ENCODE measurements around the gene CHP1. TPM values are rescaled to one million over a fixed set of nuclear protein-coding genes. Genes with fewer than 3 reads are reported as not detected.

Gene CHP1
- total RNA-seq, 3 donors from 2014 or later (not counting 1 experiment from before 2014, with no cell fraction given), result 50.7 to 55.9 (median 51.3) TPM

GRCh38 chr15:41194444-41194843 lies 36.6 kb upstream of the CHP1 start:
- no peaks in the 10 kb centered on the region for H3K4me1 Mint-ChIP-seq
- H3K27ac Mint-ChIP-seq, result no peak overlapping the region
- no peaks in the 10 kb centered on the region for H3K36me3 ChIP-seq (ENCODE audit: control insufficient read depth, insufficient read depth, low read length)
- no peaks in the 10 kb centered on the region for H3K27me3 ChIP-seq (ENCODE audit: control insufficient read depth, insufficient read depth, low read length)
- no peaks in the 10 kb centered on the region for H3K27me3 Mint-ChIP-seq (ENCODE audit: low read depth in 2 of 2)
- DNase-seq, result no peak
- no peaks in the 10 kb centered on the region for H3K9me3 ChIP-seq (ENCODE audit: control insufficient read depth, insufficient read depth, low read length)
- no peak overlapping the region for H3K4me3 Mint-ChIP-seq
- H3K4me3 ChIP-seq (ENCODE audit: low read length), result no peak overlapping the region
- intact Hi-C loops (cut with micrococcal nuclease), result no loop called here
- H3K36me3 Mint-ChIP-seq, result no peaks in the 10 kb centered on the region
- no peaks in the 10 kb centered on the region for H3K4me1 ChIP-seq (ENCODE audit: control insufficient read depth, insufficient read depth, low read length)
- H3K27ac ChIP-seq (ENCODE audit: low read length), result no peak overlapping the region
- no CpG with 5 or more reads among the region's 1 CpG for WGBS (ENCODE audit: insufficient coverage)
- H3K9me3 Mint-ChIP-seq, result no peaks in the 10 kb centered on the region
- no peak for TF ChIP-seq CTCF (IDR thresholded peaks at IDR 0.05)
- no peak for ATAC-seq

GRCh38 chr15:41199470-41199869 lies 31.6 kb upstream of the CHP1 start:
- intact Hi-C loops (cut with micrococcal nuclease), result no loop called here

GRCh38 chr15:41203395-41203794 lies 27.7 kb upstream of the CHP1 start:
- WGBS (ENCODE audit: insufficient coverage), result 90% methylated on average over 7 of the region's 7 CpGs
- no peaks in the 10 kb centered on the region for H3K4me1 Mint-ChIP-seq
- no peak overlapping the region for H3K27ac ChIP-seq (ENCODE audit: low read length)
- no peak overlapping the region for H3K4me3 Mint-ChIP-seq
- DNase-seq (no peak), ATAC-seq (no peak)
- intact Hi-C loops (cut with micrococcal nuclease), result no loop called here
- no peak for TF ChIP-seq CTCF (IDR thresholded peaks at IDR 0.05)
- no peaks in the 10 kb centered on the region for H3K9me3 ChIP-seq (ENCODE audit: control insufficient read depth, insufficient read depth, low read length)
- H3K27ac Mint-ChIP-seq, result no peak overlapping the region
- no peak overlapping the region for H3K4me3 ChIP-seq (ENCODE audit: low read length)
- no peaks in the 10 kb centered on the region for H3K4me1 ChIP-seq (ENCODE audit: control insufficient read depth, insufficient read depth, low read length)
- H3K27me3 ChIP-seq (ENCODE audit: control insufficient read depth, insufficient read depth, low read length), result no peaks in the 10 kb centered on the region
- H3K36me3 Mint-ChIP-seq, result no peaks in the 10 kb centered on the region
- H3K9me3 Mint-ChIP-seq, result no peaks in the 10 kb centered on the region
- peaks cover 5 to 6% of the 10 kb centered on the region in 2 donors for H3K27me3 Mint-ChIP-seq (ENCODE audit: low read depth in 2 of 2)
- no peaks in the 10 kb centered on the region for H3K36me3 ChIP-seq (ENCODE audit: control insufficient read depth, insufficient read depth, low read length)

More at GRCh38 chr15:41199470-41199869, 31.6 kb upstream of the CHP1 start:
- no peaks in the 10 kb centered on the region for H3K36me3 Mint-ChIP-seq
- no peaks in the 10 kb centered on the region for H3K27me3 Mint-ChIP-seq (ENCODE audit: low read depth in 2 of 2)
- H3K27ac Mint-ChIP-seq, result no peak overlapping the region
- Histone ChIP-seq H3K27ac (ENCODE audit: low read length) (no peak overlapping the region), H3K27me3 (ENCODE audit: control insufficient read depth, insufficient read depth, low read length) (no peaks in the 10 kb centered on the region), H3K4me3 (ENCODE audit: low read length) (no peak overlapping the region), H3K36me3 (ENCODE audit: control insufficient read depth, insufficient read depth, low read length) (no peaks in the 10 kb centered on the region), H3K4me1 (ENCODE audit: control insufficient read depth, insufficient read depth, low read length) (no peaks in the 10 kb centered on the region), H3K9me3 (ENCODE audit: control insufficient read depth, insufficient read depth, low read length) (no peaks in the 10 kb centered on the region)
- no peak for TF ChIP-seq CTCF (IDR thresholded peaks at IDR 0.05)
- ATAC-seq (no peak), DNase-seq (no peak)
- H3K9me3 Mint-ChIP-seq, result no peaks in the 10 kb centered on the region
- H3K4me3 Mint-ChIP-seq, result no peak overlapping the region
- no peaks in the 10 kb centered on the region for H3K4me1 Mint-ChIP-seq

GRCh38 chr15:41205315-41205714 lies 25.8 kb upstream of the CHP1 start:
- Mint-ChIP-seq H3K4me3 (no peak overlapping the region), H3K9me3 (no peaks in the 10 kb centered on the region), H3K36me3 (no peaks in the 10 kb centered on the region), H3K27me3 (ENCODE audit: low read depth in 2 of 2) (peaks cover 11 to 15% of the 10 kb centered on the region in 2 donors), H3K27ac (no peak overlapping the region), H3K4me1 (no peaks in the 10 kb centered on the region)
- DNase-seq (no peak), ATAC-seq (no peak)
- no peaks in the 10 kb centered on the region for H3K36me3 ChIP-seq (ENCODE audit: control insufficient read depth, insufficient read depth, low read length)
- H3K27ac ChIP-seq (ENCODE audit: low read length), result no peak overlapping the region
- no peaks in the 10 kb centered on the region for H3K27me3 ChIP-seq (ENCODE audit: control insufficient read depth, insufficient read depth, low read length)
- no peaks in the 10 kb centered on the region for H3K4me1 ChIP-seq (ENCODE audit: control insufficient read depth, insufficient read depth, low read length)
- 86% methylated on average over 2 of the region's 3 CpGs for WGBS (ENCODE audit: insufficient coverage)
- no peak overlapping the region for H3K4me3 ChIP-seq (ENCODE audit: low read length)
- H3K9me3 ChIP-seq (ENCODE audit: control insufficient read depth, insufficient read depth, low read length), result no peaks in the 10 kb centered on the region
- intact Hi-C loops (cut with micrococcal nuclease), result no loop called here
- no peak for TF ChIP-seq CTCF (IDR thresholded peaks at IDR 0.05)

Data from natural killer cell (primary cell).